GM12875 (cell line): Measurements from ENCODE around the gene POLR2H.

ENCODE experiments used
- H3K4me3 ChIP-seq: one replicate; pipeline ENCODE4 v1.5.1; 2011; ENCODE audit warnings: low read depth, low read length, control low read depth
- CTCF ChIP-seq: IDR thresholded peaks from 2 replicates; pipeline ENCODE4 v1.5.1; 2011; ENCODE audit warnings: low read depth, mild to moderate bottlenecking, control low read depth, inconsistent platforms, low read length, moderate library complexity, borderline replicate concordance; ENCODE audit not compliant: insufficient read depth

POLR2H gene

GRCh38 chr3:184386047-184386806 lies 24.7 kb downstream of the POLR2H start:
- TF ChIP-seq CTCF: no peak
- no peak overlapping the region for H3K4me3 ChIP-seq

GRCh38 chr3:184387174-184387714 lies 25.7 kb downstream of the POLR2H start:
- no peak overlapping the region for H3K4me3 ChIP-seq
- TF ChIP-seq CTCF: no peak

DNA sequence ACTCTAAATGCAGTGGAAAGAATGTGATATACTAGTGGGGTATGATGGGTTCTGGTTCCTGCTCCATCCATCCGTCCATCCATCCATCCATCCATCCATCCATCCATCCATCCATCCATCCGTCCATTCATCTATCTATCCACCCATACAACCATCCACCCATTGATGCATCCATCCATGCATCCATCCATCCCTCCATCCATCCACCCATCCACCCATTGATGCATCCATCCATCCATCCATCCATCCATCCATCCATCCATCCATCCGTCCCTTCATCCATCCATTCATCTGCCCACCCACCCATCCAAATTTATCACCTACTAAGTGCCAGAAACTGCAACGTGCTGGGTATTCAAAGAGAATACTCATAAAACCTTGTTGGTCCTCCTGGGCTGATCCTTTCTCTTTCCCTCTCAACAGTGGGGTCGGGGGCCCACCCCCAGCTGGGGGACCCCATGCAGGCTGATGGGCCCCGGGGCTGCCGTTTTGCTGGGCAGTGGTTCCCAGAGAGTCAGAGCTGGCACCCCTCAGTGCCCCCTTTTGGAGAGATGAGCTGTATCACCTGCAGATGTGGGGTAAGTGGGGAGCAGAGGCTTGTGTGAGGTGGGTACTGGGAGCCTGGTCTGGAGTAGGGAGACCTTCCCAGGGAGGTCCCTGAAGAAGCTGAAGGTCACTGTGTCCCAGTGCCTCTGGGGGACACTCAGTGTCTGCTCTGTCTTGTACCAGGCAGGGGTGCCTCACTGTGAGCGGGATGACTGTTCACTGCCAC lies 26.8 kb downstream of the POLR2H start:
- H3K4me3 ChIP-seq: no peak overlapping the region
- TF ChIP-seq CTCF: no peak

- H3K4me3 ChIP-seq: no peak overlapping the region
- TF ChIP-seq CTCF: no peak
Observed at GRCh38 chr3:184388936-184389230, 27.4 kb downstream of the POLR2H start.

- no peak overlapping the region for H3K4me3 ChIP-seq
- TF ChIP-seq CTCF: no peak
Observed at GRCh38 chr3:184389384-184389783, 27.9 kb downstream of the POLR2H start.

DNA sequence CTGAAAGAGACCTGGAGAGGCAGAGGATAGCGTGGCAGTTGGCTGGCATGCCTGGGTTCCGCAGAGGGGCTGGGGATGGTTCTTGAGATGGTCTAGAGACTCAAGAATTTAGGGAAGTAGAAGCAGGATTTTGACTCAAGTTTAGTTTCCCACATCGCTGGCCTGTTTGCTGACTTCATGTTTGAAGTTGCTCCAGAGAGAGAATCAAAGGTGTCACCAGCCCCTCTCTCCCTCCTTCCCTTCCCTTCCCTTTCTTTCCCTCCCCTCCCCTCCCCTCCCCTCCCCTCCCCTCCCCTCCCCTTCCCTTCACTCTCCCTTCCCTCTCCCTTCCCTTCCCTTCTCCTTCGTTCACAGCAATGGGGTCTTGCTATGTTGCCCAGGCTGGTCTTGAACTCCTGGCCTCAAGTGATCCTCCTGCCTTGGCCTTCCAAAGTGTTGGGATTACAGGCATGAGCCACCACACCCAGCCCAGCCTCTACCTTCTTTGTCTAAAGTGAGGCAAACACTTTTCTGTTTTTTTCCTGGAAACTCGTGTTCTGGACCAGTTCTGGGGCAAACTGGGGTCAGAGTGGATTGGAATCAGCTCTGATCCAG lies 28.5 kb downstream of the POLR2H start:
- no peak overlapping the region for H3K4me3 ChIP-seq
- TF ChIP-seq CTCF: no peak
